GM18526 (cell line): Measurements from ENCODE around the gene TLR6.

Experiments
- POLR2A ChIP-seq: IDR thresholded peaks from 3 replicates; pipeline ENCODE4 v1.6.1; 2011; ENCODE audit not compliant: insufficient read length; ENCODE audit errors: extremely low read depth

The TLR6 gene, protein sequence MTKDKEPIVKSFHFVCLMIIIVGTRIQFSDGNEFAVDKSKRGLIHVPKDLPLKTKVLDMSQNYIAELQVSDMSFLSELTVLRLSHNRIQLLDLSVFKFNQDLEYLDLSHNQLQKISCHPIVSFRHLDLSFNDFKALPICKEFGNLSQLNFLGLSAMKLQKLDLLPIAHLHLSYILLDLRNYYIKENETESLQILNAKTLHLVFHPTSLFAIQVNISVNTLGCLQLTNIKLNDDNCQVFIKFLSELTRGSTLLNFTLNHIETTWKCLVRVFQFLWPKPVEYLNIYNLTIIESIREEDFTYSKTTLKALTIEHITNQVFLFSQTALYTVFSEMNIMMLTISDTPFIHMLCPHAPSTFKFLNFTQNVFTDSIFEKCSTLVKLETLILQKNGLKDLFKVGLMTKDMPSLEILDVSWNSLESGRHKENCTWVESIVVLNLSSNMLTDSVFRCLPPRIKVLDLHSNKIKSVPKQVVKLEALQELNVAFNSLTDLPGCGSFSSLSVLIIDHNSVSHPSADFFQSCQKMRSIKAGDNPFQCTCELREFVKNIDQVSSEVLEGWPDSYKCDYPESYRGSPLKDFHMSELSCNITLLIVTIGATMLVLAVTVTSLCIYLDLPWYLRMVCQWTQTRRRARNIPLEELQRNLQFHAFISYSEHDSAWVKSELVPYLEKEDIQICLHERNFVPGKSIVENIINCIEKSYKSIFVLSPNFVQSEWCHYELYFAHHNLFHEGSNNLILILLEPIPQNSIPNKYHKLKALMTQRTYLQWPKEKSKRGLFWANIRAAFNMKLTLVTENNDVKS

DNA sequence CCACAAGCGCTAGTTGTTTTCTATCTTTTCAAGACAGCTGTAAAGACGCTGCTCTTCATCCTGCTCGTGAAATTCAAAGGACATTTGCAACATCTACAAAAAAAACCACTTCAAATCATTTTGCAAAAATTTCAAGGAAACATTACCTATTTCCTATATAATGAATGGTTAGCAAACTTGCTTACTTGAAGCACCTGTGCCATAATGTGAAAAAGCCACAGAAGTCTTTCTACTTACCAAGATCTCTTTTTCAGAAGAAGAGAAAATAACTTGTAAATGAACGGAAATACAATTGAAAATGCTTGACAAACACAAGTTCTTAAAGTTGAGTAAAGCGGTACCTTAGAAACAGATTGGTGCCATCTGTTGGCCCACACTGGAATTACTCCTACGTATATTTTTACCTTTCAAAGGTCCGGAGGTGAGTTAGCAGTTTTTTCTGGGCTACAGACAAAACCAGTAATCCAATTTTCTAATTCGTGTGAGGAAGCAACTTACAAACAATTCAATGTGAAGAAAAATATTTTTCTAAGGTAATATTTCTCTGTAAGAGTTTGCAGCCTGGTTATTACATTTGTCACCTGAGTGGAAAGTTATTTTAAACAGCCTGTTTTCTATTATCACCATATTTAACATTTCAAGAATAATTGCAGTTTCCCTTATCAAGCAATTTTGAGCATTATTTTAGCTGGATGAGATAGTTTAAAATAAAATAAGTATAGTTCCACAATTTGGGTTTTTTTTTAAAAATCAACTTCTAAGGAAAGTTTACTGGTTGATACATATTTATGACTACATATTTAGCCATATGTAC lies at the start of gene TLR6:
TSS of gene TLR6 (minus strand) at position 294 of the 814 bp plus-strand sequence. CDS start 27,344 bp downstream, outside the sequence.
- no peak for TF ChIP-seq POLR2A

DNA sequence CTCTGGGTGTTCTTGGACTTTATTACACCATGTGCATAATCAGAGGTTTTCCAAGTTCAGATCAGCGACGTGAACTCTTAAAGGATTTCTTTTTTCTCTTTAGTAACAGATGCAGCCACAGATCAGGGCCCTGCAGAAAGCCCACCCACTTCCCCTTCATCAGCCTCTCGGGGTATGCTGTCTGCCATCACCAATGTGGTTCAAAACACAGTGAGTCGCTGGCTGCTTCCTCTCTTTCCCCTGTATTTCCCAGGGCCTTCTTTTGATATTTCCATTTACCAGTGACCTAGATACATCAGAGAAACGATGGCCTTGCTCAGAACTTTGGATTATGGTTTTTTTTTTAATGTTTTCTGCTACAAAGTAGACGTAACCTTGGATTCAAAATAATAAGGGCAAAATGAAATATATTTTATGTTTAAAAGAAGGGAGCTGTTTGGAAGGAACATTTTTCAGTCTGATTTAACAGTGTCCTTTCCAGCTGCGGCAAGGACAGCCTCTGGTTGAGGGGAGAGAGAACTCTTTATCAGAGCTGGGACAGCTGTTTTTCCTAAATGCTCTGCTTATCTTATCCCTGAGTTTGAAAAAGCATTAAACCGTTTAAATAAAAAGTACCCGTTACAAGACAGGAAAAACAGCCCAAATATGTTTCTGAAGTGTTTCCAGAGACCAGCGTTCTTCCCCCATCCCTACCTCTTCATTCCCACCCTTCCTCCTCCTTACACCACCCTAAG lies 49.2 kb upstream of the TLR6 start:
- TF ChIP-seq POLR2A, result no peak

DNA sequence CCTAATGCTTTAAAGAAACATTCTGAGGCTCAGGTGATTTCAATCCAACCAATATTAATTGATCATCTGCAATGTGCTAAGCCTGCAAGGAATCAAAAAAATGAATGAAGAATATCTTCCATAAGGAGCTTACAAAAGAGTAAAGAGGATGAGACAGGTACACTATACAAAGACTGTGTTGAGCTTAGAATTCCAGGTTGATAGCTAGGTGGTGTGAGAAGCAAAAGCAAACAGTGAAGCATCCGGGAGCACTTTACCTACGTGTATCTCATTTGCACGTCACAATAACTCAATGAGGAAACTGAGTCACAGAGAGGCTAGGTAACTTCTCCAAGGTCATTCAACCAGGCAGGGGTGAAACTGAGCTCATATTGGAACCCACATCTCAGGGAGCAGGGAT lies 48.1 kb upstream of the TLR6 start:
- no peak for TF ChIP-seq POLR2A

DNA sequence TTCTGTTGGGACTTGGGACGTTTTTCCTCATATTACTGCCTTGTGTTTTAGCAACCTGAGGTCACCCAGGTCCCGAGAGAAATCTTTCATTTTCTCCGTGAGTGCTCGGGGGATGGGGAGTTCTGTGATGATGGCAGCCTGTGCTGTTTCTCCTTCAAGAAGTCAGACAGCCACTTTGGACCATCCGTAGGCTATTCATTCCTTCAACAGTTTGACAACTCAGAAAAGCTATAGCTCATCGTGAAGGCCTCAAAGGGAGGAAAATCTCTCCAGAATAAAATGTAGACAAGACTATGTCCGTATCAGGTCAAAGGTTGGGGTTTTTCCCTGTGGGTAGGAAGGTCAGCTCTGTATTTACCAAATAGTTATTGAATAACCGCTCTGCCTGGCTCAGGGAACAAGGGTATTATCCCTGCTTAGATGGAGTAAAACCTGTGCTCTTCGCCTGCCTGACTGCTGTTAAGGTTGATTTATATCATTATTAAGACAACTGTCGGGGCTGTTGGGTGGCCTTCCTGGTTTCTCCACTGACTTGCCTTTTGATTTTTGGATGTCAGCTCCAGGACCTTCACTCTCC lies 47.6 kb upstream of the TLR6 start:
- no peak for TF ChIP-seq POLR2A

DNA sequence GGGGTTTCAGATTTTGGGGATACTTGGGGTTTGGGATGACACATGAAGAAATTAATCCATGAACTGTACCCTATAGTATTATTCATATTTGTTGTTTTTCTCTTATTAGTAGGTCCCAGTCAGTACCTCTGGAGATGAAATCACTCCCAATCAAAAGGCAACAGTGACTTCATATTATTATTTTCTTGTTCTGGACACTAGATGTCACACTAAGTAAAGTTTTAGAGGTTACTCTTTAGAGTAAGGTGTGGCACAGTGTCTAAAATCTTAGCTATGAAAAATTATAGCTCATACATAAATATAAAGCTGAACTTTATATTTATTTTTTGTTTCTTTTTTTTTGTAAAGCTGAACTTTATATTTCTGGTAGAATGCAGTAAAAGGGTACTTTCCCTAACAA lies 46.1 kb upstream of the TLR6 start:
- TF ChIP-seq POLR2A, result no peak

DNA sequence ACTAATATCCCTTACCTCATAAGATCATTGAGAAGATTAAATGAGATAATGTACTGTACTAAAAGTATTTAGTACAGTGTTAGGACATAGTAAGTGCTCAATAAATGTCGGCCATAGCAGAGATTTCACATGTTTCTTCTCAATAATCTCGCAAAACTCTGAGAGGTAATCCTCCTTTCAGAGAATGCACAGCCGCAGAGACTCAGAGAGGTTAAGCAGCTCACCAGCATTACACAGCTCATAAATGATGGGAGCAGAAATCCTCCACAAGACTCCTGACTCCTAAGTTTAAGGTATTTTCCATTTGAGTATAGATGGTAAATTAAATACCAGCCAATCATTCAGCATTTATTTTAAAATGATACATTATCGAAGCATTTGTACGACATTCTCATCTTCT lies 45.6 kb upstream of the TLR6 start:
- TF ChIP-seq POLR2A, result no peak

DNA sequence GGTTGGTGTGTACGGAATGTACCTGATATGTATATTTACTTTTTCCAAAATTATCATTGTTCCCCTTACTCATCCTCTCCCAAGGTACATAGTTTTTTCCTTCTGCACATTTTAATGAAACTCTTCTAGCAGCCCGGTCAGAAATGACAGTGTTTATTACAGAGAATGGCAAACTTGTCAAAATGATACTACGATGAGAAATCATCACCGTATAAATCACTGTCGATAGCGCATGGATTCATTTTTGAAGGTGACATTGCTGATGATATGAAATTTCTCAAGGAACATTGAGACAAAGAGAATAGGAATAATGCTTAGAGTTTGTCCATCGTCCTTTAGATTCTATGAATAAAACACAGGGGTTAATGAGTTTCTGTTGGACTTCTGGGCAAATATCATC lies 41.6 kb upstream of the TLR6 start:
- no peak for TF ChIP-seq POLR2A

DNA sequence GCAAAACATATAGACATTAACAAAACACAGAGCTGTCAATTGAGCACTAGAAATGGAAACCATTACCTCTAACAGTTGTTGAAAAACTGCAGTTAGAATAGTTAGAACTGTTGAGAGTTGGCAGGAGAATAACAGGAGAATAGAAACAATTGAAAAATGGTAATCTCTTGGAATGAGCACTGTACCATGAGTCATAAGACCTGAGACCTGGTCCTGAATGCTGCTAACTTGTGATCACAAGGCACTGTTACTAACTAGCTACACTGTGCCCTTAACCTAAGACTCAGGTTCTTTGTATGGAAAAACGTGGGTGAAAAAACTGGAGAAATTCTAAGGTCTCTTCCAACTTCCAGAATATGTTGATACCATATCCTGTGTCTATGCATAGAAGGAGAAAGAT lies 40.3 kb upstream of the TLR6 start:
- TF ChIP-seq POLR2A, result no peak

DNA sequence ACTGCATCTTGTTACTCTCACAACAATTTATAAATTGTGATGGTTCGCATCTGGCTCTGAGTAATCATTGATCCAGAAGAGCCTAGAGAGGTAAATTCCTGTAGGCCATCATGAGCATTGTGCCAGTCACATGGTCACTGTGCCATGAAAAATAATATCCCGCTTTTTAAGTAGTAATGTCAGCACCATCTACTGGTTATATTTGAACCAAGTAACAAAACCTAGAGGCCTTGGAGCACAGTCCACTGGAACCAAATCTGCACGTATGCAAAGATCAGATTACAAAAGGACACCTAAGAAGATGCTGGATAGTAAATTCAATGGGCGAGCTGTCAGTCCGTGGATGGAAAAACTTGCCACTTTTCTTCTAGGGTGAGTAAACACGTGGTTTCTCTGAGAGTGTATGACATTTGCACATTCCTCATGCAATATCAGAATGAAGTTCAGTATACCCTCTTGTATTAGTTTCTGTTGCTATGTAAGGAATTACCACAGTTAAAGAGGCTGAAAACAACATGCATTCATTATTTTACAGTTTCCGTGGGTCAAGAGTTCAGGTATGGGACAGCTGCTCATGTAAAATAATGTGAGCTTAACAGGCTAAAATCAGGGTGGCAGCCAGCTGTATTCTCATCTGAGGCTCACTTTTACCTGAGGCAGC lies 37.8 kb upstream of the TLR6 start:
- TF ChIP-seq POLR2A, result no peak

DNA sequence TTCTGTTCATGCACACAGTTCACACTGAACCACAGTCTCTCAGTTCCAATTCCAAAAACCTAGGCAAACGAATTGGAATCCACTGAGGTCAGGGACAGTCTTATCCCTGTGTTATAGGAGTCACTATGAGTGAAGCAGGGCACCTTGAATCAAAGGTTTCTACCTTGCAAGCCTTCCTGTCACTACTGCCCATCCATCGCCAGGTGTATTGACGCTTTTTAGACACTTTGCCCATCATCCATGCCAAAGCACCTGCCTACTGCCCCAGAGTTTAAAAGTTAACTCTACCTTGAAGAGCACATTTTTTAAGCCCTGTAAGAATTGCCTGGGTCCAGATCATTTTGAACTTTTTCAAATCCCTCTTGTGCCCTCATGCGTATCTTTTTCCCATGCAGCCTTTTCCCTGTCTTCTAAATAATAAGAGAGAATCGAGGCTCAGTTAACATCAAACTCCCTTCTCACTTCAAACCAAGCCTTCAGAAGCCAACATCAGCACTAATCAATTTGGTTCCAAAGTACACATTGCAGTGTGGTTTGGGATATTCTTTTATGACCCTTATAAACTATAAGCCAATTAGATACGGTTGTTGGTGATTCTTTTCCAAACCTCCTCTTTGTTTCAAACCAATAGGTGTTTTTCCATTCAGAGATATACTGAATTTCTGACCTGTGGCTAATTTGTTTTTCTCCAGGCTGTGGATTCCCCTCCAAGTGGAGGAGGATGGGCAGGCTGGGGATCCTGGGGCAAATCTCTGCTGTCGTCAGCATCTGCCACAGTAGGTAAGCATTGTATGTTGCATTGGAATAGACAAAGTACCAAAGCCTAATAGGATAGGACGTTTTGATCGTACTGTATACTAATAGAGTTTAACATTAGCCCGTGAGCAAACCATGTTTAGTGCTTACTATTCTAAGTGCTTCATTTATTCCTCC lies 34.7 kb upstream of the TLR6 start:
- TF ChIP-seq POLR2A, result no peak

DNA sequence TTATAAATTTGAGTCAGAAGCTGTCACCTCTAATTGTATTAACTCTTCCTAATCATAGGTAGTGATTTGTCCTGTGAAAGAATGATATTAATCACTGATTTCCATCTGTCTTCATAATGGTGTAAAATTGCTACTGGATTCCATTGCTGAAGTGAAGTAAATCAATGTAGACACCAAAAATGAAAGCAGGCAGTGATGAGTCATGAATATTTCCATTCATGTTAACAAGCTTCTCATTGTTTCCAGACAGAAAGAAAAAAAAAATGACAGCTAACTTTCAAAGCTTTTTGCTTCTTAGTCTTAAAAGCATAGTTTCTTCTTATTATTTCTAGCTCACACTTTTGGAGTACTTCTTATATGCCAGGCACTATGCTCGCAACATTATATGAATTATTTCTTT lies 32.5 kb upstream of the TLR6 start:
- TF ChIP-seq POLR2A, result no peak

DNA sequence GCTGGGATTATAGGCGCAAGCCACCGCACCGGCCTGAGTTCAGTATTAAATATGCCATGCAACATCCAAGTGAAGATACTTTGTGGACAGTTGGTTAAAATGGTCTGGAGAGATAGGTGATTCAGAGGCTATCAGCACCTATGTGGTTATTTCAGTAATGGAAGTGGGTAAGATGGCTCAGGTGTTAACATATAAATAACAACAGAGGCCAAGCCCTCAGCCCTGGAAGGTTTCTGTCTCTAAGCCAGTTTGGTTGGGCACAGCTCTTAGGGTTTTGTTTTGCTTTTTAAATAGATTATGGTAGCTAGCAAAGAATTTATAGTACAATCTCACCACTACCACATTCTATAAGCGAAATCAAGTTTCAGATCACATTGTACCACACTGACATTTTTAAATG lies 27.6 kb upstream of the TLR6 start:
- no peak for TF ChIP-seq POLR2A

DNA sequence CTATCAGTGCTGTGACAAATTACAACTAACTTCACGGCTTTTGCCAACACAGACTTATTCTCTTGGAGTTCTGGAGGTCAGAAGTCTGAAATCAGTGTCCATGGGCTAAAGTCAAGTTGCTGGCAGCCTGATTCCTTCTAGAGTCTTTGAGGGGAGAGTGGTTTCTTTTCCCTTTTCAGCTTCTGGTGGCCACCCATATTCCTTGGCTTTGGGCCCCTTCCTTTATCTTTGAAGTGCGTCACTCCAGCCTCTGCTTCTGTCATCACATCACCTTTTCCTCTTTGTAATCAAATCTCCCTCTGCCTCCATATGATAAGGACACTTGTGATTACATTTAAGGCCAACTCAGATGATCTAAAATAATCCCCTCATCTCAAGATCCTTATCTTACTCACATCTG lies 20.0 kb upstream of the TLR6 start:
- no peak for TF ChIP-seq POLR2A
